HCT116 (cell line): ENCODE results near the gene ISYNA1. TPM values are rescaled to one million over a fixed set of nuclear protein-coding genes. Genes with fewer than 3 reads are reported as not detected.

Experiments used
- ATAC-seq: fragments of 200-7000 bp; cut with Tn5 transposase; 2 replicates; pipeline ENCODE4 v1.9.1; 2020; ENCODE audit warnings: mild to moderate bottlenecking, moderate library complexity
- BruUV-seq: library from RNA; stranded (reverse); fragments of 400-500 nt; replicated peaks from 2 replicates; lab custom pipeline; 2021; lab: Mats Ljungman, UMichigan
- CTCF ChIA-PET: fragments of 300-600 bp; sonication (Branson Sonifier 250); formaldehyde crosslinking; loops from one replicate; lab custom pipeline; 2021; ENCODE audit warnings: antibody characterized with exemption; lab: Charles Lee
- POLR2A ChIA-PET: fragments of 300-600, 350-600 bp; sonication (Branson Sonifier 250); formaldehyde crosslinking; loops from one replicate; lab custom pipeline; 2021; ENCODE audit warnings: antibody characterized with exemption; lab: Charles Lee
- RAD21 ChIA-PET, 2 experiments: fragments of 300-600 bp; sonication (Branson Sonifier 250); formaldehyde crosslinking; loops; one replicate each; lab custom pipeline; 2023; ENCODE audit warnings: low total read pairs in 2 of 2; ENCODE audit not compliant: uncharacterized antibody in 2 of 2, unreplicated experiment in 2 of 2, low non-redundant PET in 1 of 2; lab: Charles Lee
- DNase-seq: peaks from one replicate; pipeline ENCODE4 v3.0.0-alpha.2; 2010; ENCODE audit warnings: low read depth, low spot score
- H2AFZ ChIP-seq: fragments of 200-600 bp; shearing (Covaris generic), sonication (generic); 2 replicates; pipeline ENCODE4 v1.6.1; 2017; ENCODE audit warnings: low read depth, mixed run types, mixed read lengths, antibody characterized with exemption, low read length; ENCODE audit not compliant: poor library complexity, severe bottlenecking
- H3K27ac ChIP-seq: 2 replicates; pipeline ENCODE4 v1.5.1; 2012; ENCODE audit warnings: low read depth, low read length
- H3K27me3 ChIP-seq: fragments of 200-600 bp; sonication (generic); 2 replicates; pipeline ENCODE4 v1.6.1; 2016; ENCODE audit warnings: mixed run types, low read length, mixed read lengths; ENCODE audit not compliant: insufficient read depth
- H3K36me3 ChIP-seq, 2 experiments: fragments of 200-500 bp in 1 of 2; fragments of 200-600 bp in 1 of 2; sonication (Bioruptor generic) in 1 of 2; sonication (generic) in 1 of 2; 2 replicates each; pipeline versions ENCODE4 v1.5.1 to v1.6.1; 2014 to 2016; ENCODE audit warnings: low read length in 2 of 2, inconsistent platforms in 1 of 2, mixed read lengths in 1 of 2, mixed run types in 1 of 2; ENCODE audit not compliant: insufficient read depth in 2 of 2, control insufficient read depth in 1 of 2
- H3K4me1 ChIP-seq, 2 experiments: fragments of 200-600 bp in 1 of 2; sonication (generic) in 1 of 2; 2 replicates each; pipeline versions ENCODE4 v1.5.1 to v1.6.1; 2012 to 2017; ENCODE audit warnings: low read length in 2 of 2, inconsistent platforms in 1 of 2, mild to moderate bottlenecking in 1 of 2, mixed read lengths in 1 of 2, mixed run types in 1 of 2, moderate library complexity in 1 of 2; ENCODE audit not compliant: insufficient read depth in 2 of 2, control insufficient read depth in 1 of 2
- H3K4me2 ChIP-seq: fragments of 200-600 bp; sonication (generic); 2 replicates; pipeline ENCODE4 v1.6.1; 2017; ENCODE audit warnings: mixed run types, low read length, mixed read lengths
- H3K4me3 ChIP-seq, 2 experiments: fragments of 200-600 bp in 1 of 2; sonication (generic) in 1 of 2; replicated peaks in 1 of 2; 2 replicates each; pipeline ENCODE4 v1.5.1; 2011 to 2016; ENCODE audit warnings: low read length in 2 of 2, control low read depth in 1 of 2, low read depth in 1 of 2, mild to moderate bottlenecking in 1 of 2, mixed read lengths in 1 of 2, mixed run types in 1 of 2
- H3K79me2 ChIP-seq: fragments of 200-600 bp; sonication (generic); 2 replicates; pipeline ENCODE4 v1.6.1; 2017; ENCODE audit warnings: mild to moderate bottlenecking, mixed run types, low read length, moderate library complexity, mixed read lengths; ENCODE audit not compliant: insufficient read depth
- H3K9ac ChIP-seq: fragments of 200-600 bp; sonication (generic); 2 replicates; pipeline ENCODE4 v1.6.1; 2016; ENCODE audit warnings: low read length, mixed read lengths
- H3K9me2 ChIP-seq: fragments of 200-600 bp; sonication (generic), shearing (Covaris generic); 2 replicates; pipeline ENCODE4 v1.6.1; 2017; ENCODE audit warnings: mixed run types, mild to moderate bottlenecking, moderate library complexity; ENCODE audit not compliant: insufficient read depth
- H3K9me3 ChIP-seq, 2 experiments: fragments of 200-500 bp in 1 of 2; fragments of 200-600 bp in 1 of 2; sonication (Bioruptor generic) in 1 of 2; sonication (generic) in 1 of 2; 2 replicates each; pipeline ENCODE4 v1.6.1; 2014 to 2017; ENCODE audit warnings: low read length in 2 of 2, mixed read lengths in 2 of 2, inconsistent platforms in 1 of 2, low read depth in 1 of 2, mild to moderate bottlenecking in 1 of 2, mixed run types in 1 of 2, moderate library complexity in 1 of 2; ENCODE audit not compliant: control insufficient read depth in 1 of 2, insufficient read depth in 1 of 2
- H4K20me1 ChIP-seq: fragments of 200-600 bp; sonication (generic), shearing (Covaris generic); 2 replicates; pipeline ENCODE4 v1.6.1; 2017; ENCODE audit warnings: mixed run types, mild to moderate bottlenecking, moderate library complexity; ENCODE audit not compliant: insufficient read depth
- CBX3 ChIP-seq: IDR thresholded peaks from 2 replicates; pipeline ENCODE4 v1.6.1; 2012; ENCODE audit warnings: low read depth
- CEBPB ChIP-seq: IDR thresholded peaks from 2 replicates; pipeline ENCODE4 v1.6.1; 2012; ENCODE audit warnings: low read depth
- EGR1 ChIP-seq: IDR thresholded peaks from 2 replicates; pipeline ENCODE4 v1.6.1; 2012; ENCODE audit warnings: low read depth
- MAX ChIP-seq: IDR thresholded peaks from 2 replicates; pipeline ENCODE4 v1.6.1; 2012
- SIN3A ChIP-seq: IDR thresholded peaks from 2 replicates; pipeline ENCODE4 v1.6.1; 2012; ENCODE audit warnings: low read depth
- ZBTB33 ChIP-seq: IDR thresholded peaks from 2 replicates; pipeline ENCODE4 v1.6.1; 2011; ENCODE audit warnings: mild to moderate bottlenecking, low read length, moderate library complexity; ENCODE audit not compliant: insufficient replicate concordance; ENCODE audit errors: extremely low read depth
- ZNF274 ChIP-seq: fragments of 200-500 bp; sonication (Bioruptor generic); IDR thresholded peaks from 2 replicates; pipeline ENCODE4 v1.6.1; 2014; ENCODE audit warnings: mild to moderate bottlenecking, low read depth, low read length, inconsistent platforms
- intact Hi-C: fragments of 100-400 bp; cut with micrococcal nuclease; formaldehyde crosslinking; loops from 2 replicates; pipeline ENCODE4 v1.10.0; 2022
- total RNA-seq: library from RNA; stranded (reverse); gene quantifications from one replicate; pipeline ENCODE4 v1.2.1, GENCODE V29; 2021; ENCODE audit not compliant: unreplicated experiment

ISYNA1 gene
- total RNA-seq, 1 experiment from 2014 or later, result 365 TPM

- H3K4me3 ChIP-seq, result peak overlapping the region; percentile 78 to 84
- H3K4me1 ChIP-seq, result peaks cover 27 to 53% of the 10 kb centered on the region in 2 experiments
- H4K20me1 ChIP-seq, result no peaks in the 10 kb centered on the region
- ChIA-PET RAD21 (no interaction called here), CTCF (no interaction called here), POLR2A (interaction anchor here (1.3 to 1.4 kb wide), 3 partner anchors 15 to 154 kb away, joined by 4 to 5 read pairs (median 5); partner anchors contain the start of genes JUND and SSBP4)
- DNase-seq, result no peak
- peak overlapping the region; percentile 91 for H3K9ac ChIP-seq
- no peaks in the 10 kb centered on the region for H3K9me3 ChIP-seq
- no TSS peak for BruUV-seq
- peak overlapping the region; percentile 80 for H3K27ac ChIP-seq
- H3K9me2 ChIP-seq, result no peaks in the 10 kb centered on the region
- peaks cover 0 to 8% of the 10 kb centered on the region in 2 experiments; a peak in 2 of 4 replicates for H3K36me3 ChIP-seq
- ATAC-seq, result no peak
- peaks cover 9% of the 10 kb centered on the region; the same call in 1 of the 2 replicates for H3K79me2 ChIP-seq
- H2AFZ ChIP-seq, result no peak overlapping the region
- no peaks in the 10 kb centered on the region for H3K27me3 ChIP-seq
- H3K4me2 ChIP-seq, result peak overlapping the region; percentile 96
- intact Hi-C loops, result no loop called here
- TF ChIP-seq ZNF274 (no peak), CBX3 (no peak), EGR1 (no peak), SIN3A (no peak), ZBTB33 (no peak), MAX (no peak), CEBPB (no peak)
Measured at GRCh38 chr19:18435842-18436670, 1.9 kb downstream of the ISYNA1 start.
